ENCODE results near the gene KCNAB2.
"Not testable (repeated sequence)": the region's sequence is repeated elsewhere in the genome, so short reads cannot be mapped to it uniquely, and the experiment has no call there.

Gene KCNAB2

GRCh38 chr1:6054596-6054995, 8.9 kb downstream of the KCNAB2 start:
- DNase-seq (ENCODE audit: low read depth), result no peak

- no peak for DNase-seq (ENCODE audit: low read depth)
Measured at GRCh38 chr1:6056572-6056948, 10.9 kb downstream of the KCNAB2 start.

GRCh38 chr1:6057170-6057845, 11.6 kb downstream of the KCNAB2 start:
- DNase-seq (ENCODE audit: low read depth), result no peak

- no peak for DNase-seq (ENCODE audit: low read depth)
Measured at GRCh38 chr1:6059866-6060265, 14.2 kb downstream of the KCNAB2 start.

- no peak for DNase-seq (ENCODE audit: low read depth)
Measured at GRCh38 chr1:6062670-6063069, 17.0 kb downstream of the KCNAB2 start.

- not testable (repeated sequence) for DNase-seq (ENCODE audit: low read depth)
Measured at GRCh38 chr1:6063532-6064053, 17.9 kb downstream of the KCNAB2 start.

- no peak for DNase-seq (ENCODE audit: low read depth)
Measured at GRCh38 chr1:6065093-6065858, 19.6 kb downstream of the KCNAB2 start.

- DNase-seq (ENCODE audit: low read depth), result no peak
Measured at GRCh38 chr1:6066680-6067079, 21.0 kb downstream of the KCNAB2 start.

- no peak for DNase-seq (ENCODE audit: low read depth)
Measured at GRCh38 chr1:6068073-6068472, 22.4 kb downstream of the KCNAB2 start.

- no peak for DNase-seq (ENCODE audit: low read depth)
Measured at GRCh38 chr1:6068932-6069331, 23.2 kb downstream of the KCNAB2 start.

- no peak for DNase-seq (ENCODE audit: low read depth)
Measured at GRCh38 chr1:6069573-6069972, 23.9 kb downstream of the KCNAB2 start.

- no peak for DNase-seq (ENCODE audit: low read depth)
Measured at GRCh38 chr1:6070450-6070974, 24.8 kb downstream of the KCNAB2 start.

GRCh38 chr1:6071219-6071618, 25.5 kb downstream of the KCNAB2 start:
- no peak for DNase-seq (ENCODE audit: low read depth)

GRCh38 chr1:6072774-6073479, 27.2 kb downstream of the KCNAB2 start:
- DNase-seq (ENCODE audit: low read depth), result no peak

GRCh38 chr1:6073480-6074053, 27.9 kb downstream of the KCNAB2 start:
- no peak for DNase-seq (ENCODE audit: low read depth)

GRCh38 chr1:6074192-6074901, 28.7 kb downstream of the KCNAB2 start:
- no peak for DNase-seq (ENCODE audit: low read depth)

GRCh38 chr1:6075748-6076147, 30.1 kb downstream of the KCNAB2 start:
- DNase-seq (ENCODE audit: low read depth), result no peak

GRCh38 chr1:6077061-6077460, 31.4 kb downstream of the KCNAB2 start:
- DNase-seq (ENCODE audit: low read depth), result not testable (repeated sequence)

GRCh38 chr1:6077506-6077905, 31.8 kb downstream of the KCNAB2 start:
- DNase-seq (ENCODE audit: low read depth), result no peak

GRCh38 chr1:6077919-6078318, 32.2 kb downstream of the KCNAB2 start:
- DNase-seq (ENCODE audit: low read depth), result no peak

GRCh38 chr1:6080469-6080868, 34.8 kb downstream of the KCNAB2 start:
- DNase-seq (ENCODE audit: low read depth), result no peak

- no peak for DNase-seq (ENCODE audit: low read depth)
Measured at GRCh38 chr1:6081901-6082300, 36.2 kb downstream of the KCNAB2 start.
